Loucy (cell line): Measurements from ENCODE around the gene EPN2.

Experiments
- CTCF ChIP-seq: fragments of 200-600 bp; sonication (generic); conservative IDR thresholded peaks from 2 replicates; pipeline ENCODE4 v1.5.1; 2014; ENCODE audit warnings: mild to moderate bottlenecking, antibody characterized with exemption, low read length
- EZH2phosphoT487 ChIP-seq: fragments of 200-600 bp; IDR thresholded peaks from 2 replicates; pipeline ENCODE4 v1.6.1; 2018; ENCODE audit warnings: antibody characterized with exemption, mild to moderate bottlenecking, moderate library complexity, borderline replicate concordance

GRCh38 chr17:19288453-19288852, 51.3 kb downstream of the EPN2 start:
- TF ChIP-seq CTCF, result no peak
- no peak for TF ChIP-seq EZH2phosphoT487
